Keratinocyte (primary cell): ENCODE results near the gene CRIM1. TPM values are rescaled to one million over a fixed set of nuclear protein-coding genes. Genes with fewer than 3 reads are reported as not detected.

Experiments used
- DNase-seq: peaks from one replicate; pipeline ENCODE4 v3.0.0-alpha.2; 2011; ENCODE audit warnings: low read depth, missing footprints, low spot score
- FAIRE-seq: peaks from 2 replicates; lab custom pipeline; 2011; peaks lifted over from hg19 to GRCh38; lab: Jason Lieb, UNC
- H2AFZ ChIP-seq: 2 replicates; pipeline ENCODE4 v1.6.0; 2012; ENCODE audit warnings: low read length, control low read depth, inconsistent platforms; ENCODE audit not compliant: control insufficient read depth
- H3K27ac ChIP-seq: 2 replicates; pipeline ENCODE4 v1.5.1; 2011; ENCODE audit warnings: low read length; ENCODE audit not compliant: control insufficient read depth, insufficient read depth
- H3K27me3 ChIP-seq: 3 replicates; pipeline ENCODE4 v1.6.0; 2011; ENCODE audit warnings: low read length; ENCODE audit not compliant: control insufficient read depth, insufficient read depth; ENCODE audit errors: extremely low read depth
- H3K36me3 ChIP-seq, 2 experiments: 2 replicates in 1 of 2; 3 replicates in 1 of 2; pipeline ENCODE4 v1.5.1; 2011; ENCODE audit warnings: low read length in 2 of 2, mild to moderate bottlenecking in 1 of 2; ENCODE audit not compliant: control insufficient read depth in 2 of 2, insufficient read depth in 2 of 2; ENCODE audit errors: extremely low read depth in 1 of 2
- H3K4me1 ChIP-seq: 3 replicates; pipeline ENCODE4 v1.5.1; 2011; ENCODE audit warnings: low read length; ENCODE audit not compliant: control insufficient read depth, insufficient read depth; ENCODE audit errors: extremely low read depth
- H3K4me2 ChIP-seq: 3 replicates; pipeline ENCODE4 v1.6.0; 2011; ENCODE audit warnings: low read depth, low read length; ENCODE audit not compliant: control insufficient read depth, insufficient read depth; ENCODE audit errors: extremely low read depth
- H3K4me3 ChIP-seq, 3 experiments: fragments of 200-600 bp in 1 of 3; sonication (generic) in 1 of 3; 2 replicates in 2 of 3; 3 replicates in 1 of 3; pipeline ENCODE4 v1.5.1; 2011 to 2016; ENCODE audit warnings: low read length in 3 of 3, mild to moderate bottlenecking in 3 of 3, control low read depth in 2 of 3, inconsistent platforms in 1 of 3, low read depth in 1 of 3, mixed read lengths in 1 of 3, mixed run types in 1 of 3, moderate library complexity in 1 of 3; ENCODE audit not compliant: control insufficient read depth in 2 of 3, insufficient read depth in 2 of 3; ENCODE audit errors: extremely low read depth in 1 of 3
- H3K79me2 ChIP-seq: 2 replicates; pipeline ENCODE4 v1.6.0; 2012; ENCODE audit warnings: low read length; ENCODE audit not compliant: control insufficient read depth, insufficient read depth
- H3K9ac ChIP-seq: 3 replicates; pipeline ENCODE4 v1.6.0; 2011; ENCODE audit warnings: low read length; ENCODE audit not compliant: control insufficient read depth, insufficient read depth; ENCODE audit errors: extremely low read depth
- H3K9me1 ChIP-seq: 3 replicates; pipeline ENCODE4 v1.6.0; 2011; ENCODE audit warnings: low read length; ENCODE audit not compliant: control insufficient read depth, insufficient read depth; ENCODE audit errors: extremely low read depth
- H3K9me3 ChIP-seq: 2 replicates; pipeline ENCODE4 v1.5.1; 2012; ENCODE audit warnings: low read depth, low read length; ENCODE audit not compliant: control insufficient read depth
- H4K20me1 ChIP-seq: 3 replicates; pipeline ENCODE4 v1.6.0; 2011; ENCODE audit warnings: low read length; ENCODE audit not compliant: control insufficient read depth, insufficient read depth; ENCODE audit errors: extremely low read depth
- CTCF ChIP-seq, 3 experiments: IDR thresholded peaks in 1 of 3; conservative IDR thresholded peaks in 1 of 3; optimal IDR thresholded peaks in 1 of 3; 2 replicates in 2 of 3; 3 replicates in 1 of 3; pipeline versions ENCODE3 to v1.5.1; 2011; ENCODE audit warnings: low read length in 3 of 3, mild to moderate bottlenecking in 3 of 3, moderate library complexity in 2 of 3, control low read depth in 1 of 3, inconsistent platforms in 1 of 3; ENCODE audit not compliant: insufficient read depth in 2 of 3; ENCODE audit errors: extremely low read depth in 1 of 3
- EZH2 ChIP-seq: IDR thresholded peaks from one replicate; pipeline ENCODE4 v1.6.1; 2012; ENCODE audit warnings: inconsistent platforms, mild to moderate bottlenecking, low read length, moderate library complexity
- dilution Hi-C: fragments of 300-500 bp; cut with MboI; formaldehyde crosslinking; loops from one replicate; pipeline ENCODE4 v1.7.0; 2020; ENCODE audit warnings: low sequenced_read_pairs; ENCODE audit not compliant: extremely low pct_ligation_motif_present
- polyA plus RNA-seq, 5 experiments: library from polyadenylated mRNA; depleted of rRNA in 3 of 5; stranded (reverse) in 3 of 5; stranded (forward) in 1 of 5; unstranded in 1 of 5; fragments of >200 nt; gene quantifications; 1 replicate in 1 of 5; 2 replicates in 3 of 5; 3 replicates in 1 of 5; pipeline versions ENCODE4 v1.2.1 to v1.2.3, GENCODE V29; 2011 to 2012; ENCODE audit warnings: missing spikeins in 2 of 5, low read depth in 1 of 5, low replicate concordance in 1 of 5

CRIM1 gene
- polyA plus RNA-seq, 1 donor (not counting 4 experiments of a cell fraction or from before 2014, with no cell fraction given) = 98.3 TPM

GRCh38 chr2:36559221-36559942, 203.8 kb downstream of the CRIM1 start:
- Histone ChIP-seq H3K9ac (no peak overlapping the region), H3K79me2 (peaks cover 11% of the 10 kb centered on the region), H3K4me1 (peaks cover 35% of the 10 kb centered on the region), H3K36me3 (peaks cover 3 to 17% of the 10 kb centered on the region in 2 experiments), H3K4me3 (no peak overlapping the region), H3K27ac (no peak overlapping the region), H3K4me2 (no peak overlapping the region), H3K9me1 (peaks cover 4% of the 10 kb centered on the region), H4K20me1 (no peaks in the 10 kb centered on the region), H3K9me3 (no peaks in the 10 kb centered on the region), H3K27me3 (no peaks in the 10 kb centered on the region), H2AFZ (no peak overlapping the region)
- DNase-seq = no peak
- TF ChIP-seq EZH2 = no peak
- TF ChIP-seq CTCF (optimal IDR thresholded peaks at IDR 0.05 in 1 of 3, IDR thresholded peaks at IDR 0.05 in 1 of 3, conservative IDR thresholded peaks at IDR 0.05 in 1 of 3; ENCODE audit: extremely low read depth in 1 of 3, insufficient read depth in 2 of 3, low read length in 3 of 3) = no peak
- dilution Hi-C loops = no loop called here
- no peak for FAIRE-seq

- DNase-seq = no peak
- Histone ChIP-seq H3K79me2 (peaks cover 17% of the 10 kb centered on the region), H3K9me1 (peaks cover 4% of the 10 kb centered on the region), H3K4me1 (peaks cover 39% of the 10 kb centered on the region), H3K27ac (no peak overlapping the region), H3K27me3 (no peaks in the 10 kb centered on the region), H3K4me2 (no peak overlapping the region), H2AFZ (no peak overlapping the region), H4K20me1 (no peaks in the 10 kb centered on the region), H3K9me3 (no peaks in the 10 kb centered on the region), H3K4me3 (no peak overlapping the region), H3K36me3 (peaks cover 6 to 18% of the 10 kb centered on the region in 2 experiments), H3K9ac (no peak overlapping the region)
- dilution Hi-C loops = no loop called here
- TF ChIP-seq CTCF (optimal IDR thresholded peaks at IDR 0.05 in 1 of 3, IDR thresholded peaks at IDR 0.05 in 1 of 3, conservative IDR thresholded peaks at IDR 0.05 in 1 of 3; ENCODE audit: extremely low read depth in 1 of 3, insufficient read depth in 2 of 3, low read length in 3 of 3) = no peak
- no peak for TF ChIP-seq EZH2
- FAIRE-seq = no peak
Observed at GRCh38 chr2:36560726-36561125, 205.1 kb downstream of the CRIM1 start.
